HepG2 (cell line): ENCODE results near the gene SH2D7. TPM values are rescaled to one million over a fixed set of nuclear protein-coding genes. Genes with fewer than 3 reads are reported as not detected.

Experiments
- BHLHE40 ChIP-seq: IDR thresholded peaks from 2 replicates; pipeline ENCODE4 v1.6.1; 2011; ENCODE audit warnings: low read length, improper control_type of control experiment
- HIC2 ChIP-seq: sonication (generic); formaldehyde crosslinking; IDR thresholded peaks from 2 replicates; pipeline ENCODE4 v1.9.0; 2022; ENCODE audit warnings: low read depth, missing genetic modification reagents
- RBM39 ChIP-seq: fragments of 200-400 bp; formaldehyde crosslinking; IDR thresholded peaks from one replicate; pipeline ENCODE4 v1.6.1; 2018; ENCODE audit warnings: antibody characterized with exemption, mild to moderate bottlenecking, low read depth, low read length; ENCODE audit not compliant: poor library complexity, severe bottlenecking
- SRSF9 ChIP-seq: fragments of 200-400 bp; formaldehyde crosslinking; IDR thresholded peaks from 2 replicates; pipeline ENCODE4 v1.6.1; 2018; ENCODE audit warnings: borderline replicate concordance, mild to moderate bottlenecking, low read depth, low read length; ENCODE audit not compliant: insufficient read depth, poor library complexity, severe bottlenecking
- TBX3 ChIP-seq: fragments of 450-650 bp; IDR thresholded peaks from 2 replicates; pipeline ENCODE4 v1.6.1; 2017; ENCODE audit warnings: antibody characterized with exemption, mild to moderate bottlenecking, inconsistent platforms, borderline replicate concordance
- ZBTB8A ChIP-seq: sonication (generic); formaldehyde crosslinking; IDR thresholded peaks from 2 replicates; pipeline ENCODE4 v1.4.0; 2020; ENCODE audit warnings: mild to moderate bottlenecking, low read depth, missing genetic modification reagents, borderline replicate concordance
- ZMYM2 ChIP-seq: sonication (generic); formaldehyde crosslinking; IDR thresholded peaks from 2 replicates; pipeline ENCODE4 v1.8.0; 2022; ENCODE audit warnings: mild to moderate bottlenecking, missing genetic modification reagents
- ZNF646 ChIP-seq: sonication (generic); formaldehyde crosslinking; IDR thresholded peaks from 2 replicates; pipeline ENCODE4 v1.9.0; 2021; ENCODE audit warnings: mild to moderate bottlenecking, missing genetic modification reagents
- ZNF7 ChIP-seq: IDR thresholded peaks from 2 replicates; pipeline ENCODE4 v1.6.1; 2016; ENCODE audit warnings: missing biosample characterization, missing genetic modification reagents
- polyA plus RNA-seq, 8 experiments: library from polyadenylated mRNA; depleted of rRNA in 3 of 8; stranded (reverse) in 7 of 8; unstranded in 1 of 8; fragments of >200 nt; fragmentation: Illumina TruSeq in 4 of 8; extraction: Trizol in 4 of 8; gene quantifications; 2 replicates each; pipeline versions ENCODE4 v1.2.1 to v1.2.3, GENCODE V29; 2011 to 2016; ENCODE audit warnings: low read depth in 4 of 8, missing spikeins in 1 of 8, mixed read lengths in 1 of 8; ENCODE audit not compliant: insufficient read depth in 1 of 8
- total RNA-seq, 5 experiments: library from RNA; depleted of rRNA; stranded (reverse); fragments of >200 nt; fragmentation: Illumina TruSeq; extraction: Trizol; gene quantifications; 2 replicates each; pipeline ENCODE4 v1.2.3, GENCODE V29; 2016; ENCODE audit warnings: low read depth in 1 of 5
- TF ChIP-seq, protein P1 (sequence below), 2 experiments: fragments of 450-650 bp in 1 of 2; sonication (generic) in 1 of 2; formaldehyde crosslinking in 1 of 2; IDR thresholded peaks; 2 replicates each; pipeline versions ENCODE4 v1.6.1 to v1.8.0; 2016 to 2022; ENCODE audit warnings: antibody characterized with exemption in 1 of 2, mild to moderate bottlenecking in 1 of 2, missing genetic modification reagents in 1 of 2

The SH2D7 gene
- total and polyA plus RNA-seq, 2 of the 13 experiments (the other 11 are each of a cell fraction or from before 2014, with no cell fraction given) = not detected

DNA sequence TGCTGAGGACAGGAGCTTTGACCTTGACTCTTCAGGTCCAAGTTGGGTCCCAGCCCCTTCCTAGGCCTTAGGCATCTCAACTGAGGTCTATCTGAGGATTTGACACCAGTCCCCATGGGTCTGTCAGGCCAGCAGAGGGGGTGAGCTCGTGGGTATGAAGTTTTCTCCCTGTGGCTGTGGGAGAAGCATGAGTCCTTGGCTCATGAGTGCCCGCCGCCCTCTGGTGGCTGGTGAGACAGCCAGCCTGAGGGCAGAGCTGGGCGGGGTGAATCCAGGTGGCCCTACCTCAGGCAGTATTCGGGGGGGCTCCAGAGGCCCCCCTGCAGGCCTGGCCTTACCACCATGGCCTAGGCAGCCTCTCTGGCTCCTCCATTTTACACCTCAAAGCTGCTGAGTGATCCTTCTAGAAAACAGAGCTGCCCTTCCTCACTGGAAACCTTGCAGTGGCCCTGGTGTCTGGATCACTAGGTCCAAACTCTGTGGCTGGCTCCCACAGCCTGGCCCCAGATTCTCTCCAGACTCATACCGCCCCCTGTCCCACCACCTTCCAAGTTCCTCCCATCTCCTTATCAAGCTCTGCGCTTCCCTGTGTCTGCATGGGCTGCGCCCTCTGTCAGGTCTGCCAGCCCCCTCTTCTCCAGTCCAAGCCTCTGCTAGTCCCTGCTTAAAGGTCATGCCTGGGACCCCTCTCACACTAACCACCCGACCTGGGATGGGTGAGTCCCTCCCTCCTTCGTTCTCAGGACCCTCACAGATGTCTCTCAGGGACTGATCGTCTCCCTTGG, 16.1 kb downstream of the SH2D7 start (continued):
- TF ChIP-seq SRSF9 (no peak), ZMYM2 (no peak), TBX3 (no peak), ZNF7 (CRISPR knock-in tag) (no peak), ZNF646 (no peak), RBM39 (no peak), ZBTB8A (no peak), BHLHE40 (no peak), HIC2 (no peak)
- TF ChIP-seq, protein P1, sequence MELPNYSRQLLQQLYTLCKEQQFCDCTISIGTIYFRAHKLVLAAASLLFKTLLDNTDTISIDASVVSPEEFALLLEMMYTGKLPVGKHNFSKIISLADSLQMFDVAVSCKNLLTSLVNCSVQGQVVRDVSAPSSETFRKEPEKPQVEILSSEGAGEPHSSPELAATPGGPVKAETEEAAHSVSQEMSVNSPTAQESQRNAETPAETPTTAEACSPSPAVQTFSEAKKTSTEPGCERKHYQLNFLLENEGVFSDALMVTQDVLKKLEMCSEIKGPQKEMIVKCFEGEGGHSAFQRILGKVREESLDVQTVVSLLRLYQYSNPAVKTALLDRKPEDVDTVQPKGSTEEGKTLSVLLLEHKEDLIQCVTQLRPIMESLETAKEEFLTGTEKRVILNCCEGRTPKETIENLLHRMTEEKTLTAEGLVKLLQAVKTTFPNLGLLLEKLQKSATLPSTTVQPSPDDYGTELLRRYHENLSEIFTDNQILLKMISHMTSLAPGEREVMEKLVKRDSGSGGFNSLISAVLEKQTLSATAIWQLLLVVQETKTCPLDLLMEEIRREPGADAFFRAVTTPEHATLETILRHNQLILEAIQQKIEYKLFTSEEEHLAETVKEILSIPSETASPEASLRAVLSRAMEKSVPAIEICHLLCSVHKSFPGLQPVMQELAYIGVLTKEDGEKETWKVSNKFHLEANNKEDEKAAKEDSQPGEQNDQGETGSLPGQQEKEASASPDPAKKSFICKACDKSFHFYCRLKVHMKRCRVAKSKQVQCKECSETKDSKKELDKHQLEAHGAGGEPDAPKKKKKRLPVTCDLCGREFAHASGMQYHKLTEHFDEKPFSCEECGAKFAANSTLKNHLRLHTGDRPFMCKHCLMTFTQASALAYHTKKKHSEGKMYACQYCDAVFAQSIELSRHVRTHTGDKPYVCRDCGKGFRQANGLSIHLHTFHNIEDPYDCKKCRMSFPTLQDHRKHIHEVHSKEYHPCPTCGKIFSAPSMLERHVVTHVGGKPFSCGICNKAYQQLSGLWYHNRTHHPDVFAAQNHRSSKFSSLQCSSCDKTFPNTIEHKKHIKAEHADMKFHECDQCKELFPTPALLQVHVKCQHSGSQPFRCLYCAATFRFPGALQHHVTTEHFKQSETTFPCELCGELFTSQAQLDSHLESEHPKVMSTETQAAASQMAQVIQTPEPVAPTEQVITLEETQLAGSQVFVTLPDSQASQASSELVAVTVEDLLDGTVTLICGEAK (IDR thresholded peaks at IDR 0.05) = no peak
- TF ChIP-seq, protein P1 (CRISPR knock-in tag; IDR thresholded peaks at IDR 0.05) = no peak
